Motor neuron (in vitro differentiated cells): Measurements from ENCODE around the gene SUSD1. TPM values are rescaled to one million over a fixed set of nuclear protein-coding genes. Genes with fewer than 3 reads are reported as not detected.
A peak's percentile ranks its signal among the peaks of the same experiment; 100 is the strongest.

Experiments
- ATAC-seq, 8 experiments: fragments of 200-7000 bp; cut with Tn5 transposase; replicated peaks in 6 of 8; 2 replicates each; pipeline ENCODE4 v1.8.0; 2021; ENCODE audit warnings: mild to moderate bottlenecking in 8 of 8, moderate library complexity in 8 of 8
- H3K27ac ChIP-seq, 2 donors: fragments of 250-450 bp; sonication (Bioruptor Pico); 2 replicates each; pipeline ENCODE4 v1.9.0; 2021; ENCODE audit warnings: antibody characterized with exemption in 2 of 2, mild to moderate bottlenecking in 2 of 2, moderate library complexity in 1 of 2
- H3K4me1 ChIP-seq, 2 donors: fragments of 250-450 bp; sonication (Bioruptor Pico); replicated peaks in 1 of 2; 2 replicates each; pipeline ENCODE4 v1.6.1; 2021; ENCODE audit warnings: antibody characterized with exemption in 2 of 2, mild to moderate bottlenecking in 2 of 2, moderate library complexity in 1 of 2
- H3K4me3 ChIP-seq, 5 donors: fragments of 250-450 bp; sonication (Bioruptor Pico); 2 replicates each; pipeline ENCODE4 v1.9.0; 2021; ENCODE audit warnings: antibody characterized with exemption in 5 of 5, mild to moderate bottlenecking in 5 of 5, moderate library complexity in 4 of 5
- WGBS, 10 experiments: fragments of 450-650 bp; shearing (Covaris generic); methylation state at CpG; one replicate each; pipeline ENCODE4 v1.0.0; 2022; 5-methylcytosine and 5-hydroxymethylcytosine counted together
- in situ Hi-C, 9 experiments: fragments of 400-800 bp; cut with MboI; loops; one replicate each; pipeline ENCODE4 v1.15.0; 2021; ENCODE audit warnings: low sequenced_read_pairs in 9 of 9, low pct_unique_long_range_greater_than_20kb in 2 of 9; ENCODE audit not compliant: unreplicated experiment in 9 of 9
- total RNA-seq, 8 experiments: library from RNA; unstranded; fragments of 300-600 nt; gene quantifications; 2 replicates each; pipeline versions ENCODE4 v1.2.3 to v1.2.4, GENCODE V29; 2022

SUSD1 gene
- total RNA-seq, 8 experiments from 2014 or later = 4.9 to 15.9 (median 8.4) TPM

GRCh38 chr9:112048924-112049691 lies 126.0 kb downstream of the SUSD1 start:
- no peaks in the 10 kb centered on the region for H3K4me1 ChIP-seq
- WGBS, 10 experiments = 27 to 96% (median 82%) methylated on average over 2 to 9 of the region's 11 CpGs
- no peak for ATAC-seq
- in situ Hi-C loops = no loop called here
- H3K4me3 ChIP-seq = no peak overlapping the region
- H3K27ac ChIP-seq = no peak overlapping the region

GRCh38 chr9:112047538-112048066 lies 127.5 kb downstream of the SUSD1 start:
- no peaks in the 10 kb centered on the region for H3K4me1 ChIP-seq
- no peak for ATAC-seq
- no peak overlapping the region for H3K4me3 ChIP-seq
- in situ Hi-C loops = no loop called here
- H3K27ac ChIP-seq = no peak overlapping the region

GRCh38 chr9:112046181-112046580 lies 128.9 kb downstream of the SUSD1 start:
- Histone ChIP-seq H3K4me3 (no peak overlapping the region), H3K27ac (no peak overlapping the region), H3K4me1 (no peaks in the 10 kb centered on the region)
- in situ Hi-C loops = no loop called here
- ATAC-seq = no peak

GRCh38 chr9:112044881-112045280 lies 130.2 kb downstream of the SUSD1 start:
- Histone ChIP-seq H3K27ac (no peak overlapping the region), H3K4me1 (no peaks in the 10 kb centered on the region), H3K4me3 (no peak overlapping the region)
- no peak for ATAC-seq
- 74 to 99% (median 94%) methylated on average over 3 to 4 of the region's 4 CpGs; no CpG with 5 or more reads in 1 of the 10 experiments for WGBS, 10 experiments
- in situ Hi-C loops = no loop called here

- ATAC-seq = no peak
- H3K4me3 ChIP-seq = no peak overlapping the region
- H3K4me1 ChIP-seq = no peaks in the 10 kb centered on the region
- in situ Hi-C loops = no loop called here
- H3K27ac ChIP-seq = no peak overlapping the region
Measured at GRCh38 chr9:112044186-112044585, 130.9 kb downstream of the SUSD1 start.

GRCh38 chr9:112043423-112043822 lies 131.7 kb downstream of the SUSD1 start:
- Histone ChIP-seq H3K27ac (no peak overlapping the region), H3K4me3 (no peak overlapping the region), H3K4me1 (no peaks in the 10 kb centered on the region)
- WGBS, 10 experiments = 100% methylated on average over 1 of the region's 1 CpG; no CpG with 5 or more reads in 6 of the 10 experiments
- no peak for ATAC-seq
- in situ Hi-C loops = no loop called here

GRCh38 chr9:112042769-112043168 lies 132.3 kb downstream of the SUSD1 start:
- 72 to 93% (median 82%) methylated on average over 1 to 5 of the region's 5 CpGs; no CpG with 5 or more reads in 2 of the 10 experiments for WGBS, 10 experiments
- ATAC-seq = no peak
- no peak overlapping the region for H3K27ac ChIP-seq
- in situ Hi-C loops = no loop called here
- no peak overlapping the region for H3K4me3 ChIP-seq
- no peaks in the 10 kb centered on the region for H3K4me1 ChIP-seq

- ATAC-seq = no peak
- Histone ChIP-seq H3K4me1 (no peaks in the 10 kb centered on the region), H3K27ac (no peak overlapping the region), H3K4me3 (no peak overlapping the region)
- in situ Hi-C loops = no loop called here
- 8 to 83% (median 60%) methylated on average over 1 to 3 of the region's 3 CpGs; no CpG with 5 or more reads in 1 of the 10 experiments for WGBS, 10 experiments
Measured at GRCh38 chr9:112042244-112042638, 132.9 kb downstream of the SUSD1 start.

- Histone ChIP-seq H3K27ac (no peak overlapping the region), H3K4me3 (no peak overlapping the region), H3K4me1 (no peaks in the 10 kb centered on the region)
- WGBS, 10 experiments = 8 to 100% (median 84%) methylated on average over 1 to 5 of the region's 8 CpGs; no CpG with 5 or more reads in 4 of the 10 experiments
- in situ Hi-C loops = no loop called here
- peak in 4 of 8 experiments; percentile 37 to 85 (median 74) for ATAC-seq
Measured at GRCh38 chr9:112041536-112042243, 133.4 kb downstream of the SUSD1 start.

GRCh38 chr9:112041199-112041535 lies 133.9 kb downstream of the SUSD1 start:
- H3K4me3 ChIP-seq = no peak overlapping the region
- in situ Hi-C loops = no loop called here
- 89 to 100% (median 92%) methylated on average over 1 to 2 of the region's 4 CpGs; no CpG with 5 or more reads in 5 of the 10 experiments for WGBS, 10 experiments
- H3K27ac ChIP-seq = no peak overlapping the region
- no peak for ATAC-seq
- no peaks in the 10 kb centered on the region for H3K4me1 ChIP-seq

GRCh38 chr9:112038017-112038408 lies 137.1 kb downstream of the SUSD1 start:
- no peak for ATAC-seq
- 40 to 100% (median 96%) methylated on average over 1 to 2 of the region's 2 CpGs; no CpG with 5 or more reads in 1 of the 10 experiments for WGBS, 10 experiments
- no peak overlapping the region for H3K27ac ChIP-seq
- no peak overlapping the region for H3K4me3 ChIP-seq
- in situ Hi-C loops = no loop called here
- no peaks in the 10 kb centered on the region for H3K4me1 ChIP-seq

- 36 to 100% (median 75%) methylated on average over 1 to 2 of the region's 2 CpGs; no CpG with 5 or more reads in 1 of the 10 experiments for WGBS, 10 experiments
- ATAC-seq = peak in 3 of 8 experiments; percentile 7 to 79 (median 46)
- H3K4me1 ChIP-seq = no peaks in the 10 kb centered on the region
- H3K27ac ChIP-seq = no peak overlapping the region
- no peak overlapping the region for H3K4me3 ChIP-seq
- in situ Hi-C loops = no loop called here
Measured at GRCh38 chr9:112037281-112038016, 137.6 kb downstream of the SUSD1 start.

GRCh38 chr9:112035166-112035826 lies 139.8 kb downstream of the SUSD1 start:
- in situ Hi-C loops = no loop called here
- H3K4me1 ChIP-seq = no peaks in the 10 kb centered on the region
- no peak for ATAC-seq
- H3K27ac ChIP-seq = no peak overlapping the region
- no peak overlapping the region for H3K4me3 ChIP-seq
- WGBS, 10 experiments = 49 to 100% (median 88%) methylated on average over 1 to 5 of the region's 6 CpGs; no CpG with 5 or more reads in 2 of the 10 experiments
